SU-DHL-6 (cell line): ENCODE results near the gene SLC30A2.

ENCODE experiments used
- H2AFZ ChIP-seq: fragments of 200-600 bp; sonication (generic); 2 replicates; pipeline ENCODE4 v1.6.1; 2014; ENCODE audit warnings: low read depth, mild to moderate bottlenecking, moderate library complexity, mixed read lengths, antibody characterized with exemption, low read length; ENCODE audit not compliant: severe bottlenecking
- H3F3A ChIP-seq: fragments of 200-600 bp; shearing (Covaris generic); 2 replicates; pipeline ENCODE4 v1.6.0; 2016; ENCODE audit warnings: antibody characterized with exemption, mild to moderate bottlenecking; ENCODE audit not compliant: insufficient read depth
- H3K27ac ChIP-seq: fragments of 200-600 bp; sonication (generic); 2 replicates; pipeline ENCODE4 v1.5.1; 2016; ENCODE audit warnings: low read depth, mild to moderate bottlenecking, low read length, moderate library complexity, mixed read lengths
- H3K27me3 ChIP-seq: fragments of 200-600 bp; sonication (generic), shearing (Covaris generic); 2 replicates; pipeline ENCODE4 v1.6.0; 2014; ENCODE audit warnings: mild to moderate bottlenecking, low read length
- H3K36me3 ChIP-seq: fragments of 200-600 bp; sonication (generic); 2 replicates; pipeline ENCODE4 v1.6.1; 2014; ENCODE audit warnings: mild to moderate bottlenecking, low read length, mixed read lengths
- H3K4me2 ChIP-seq: fragments of 300-600, 200-600 bp; shearing (Covaris generic), sonication (generic); 2 replicates; pipeline ENCODE4 v1.6.0; 2014; ENCODE audit warnings: low read length, low read depth, mild to moderate bottlenecking; ENCODE audit not compliant: poor library complexity, severe bottlenecking
- H3K4me3 ChIP-seq: fragments of 200-600 bp; sonication (generic); 2 replicates; pipeline ENCODE4 v1.5.1; 2014; ENCODE audit warnings: antibody characterized with exemption, low read length, mild to moderate bottlenecking, mixed read lengths; ENCODE audit not compliant: insufficient read depth, poor library complexity, severe bottlenecking
- H3K79me2 ChIP-seq: fragments of 200-600 bp; sonication (generic); 2 replicates; pipeline ENCODE4 v1.6.1; 2014; ENCODE audit warnings: mild to moderate bottlenecking, low read length, moderate library complexity; ENCODE audit not compliant: insufficient read depth
- H3K9ac ChIP-seq: fragments of 200-600 bp; sonication (generic); 2 replicates; pipeline ENCODE4 v1.7.0; 2014; ENCODE audit warnings: mild to moderate bottlenecking, low read length
- H3K9me2 ChIP-seq: fragments of 200-600 bp; sonication (generic); replicated peaks from 2 replicates; pipeline ENCODE4 v1.6.1; 2014; ENCODE audit warnings: low read length; ENCODE audit not compliant: insufficient read depth
- H3K9me3 ChIP-seq: fragments of 200-600 bp; sonication (generic); 2 replicates; pipeline ENCODE4 v1.6.1; 2014; ENCODE audit warnings: low read length, mixed read lengths; ENCODE audit not compliant: insufficient read depth
- H4K20me1 ChIP-seq: fragments of 200-600 bp; sonication (generic); 2 replicates; pipeline ENCODE4 v1.6.1; 2014; ENCODE audit warnings: low read depth, mild to moderate bottlenecking, antibody characterized with exemption, low read length, moderate library complexity, mixed read lengths
- EZH2phosphoT487 ChIP-seq: fragments of 200-600 bp; sonication (generic), shearing (Covaris generic); conservative IDR thresholded peaks from 2 replicates; pipeline ENCODE4 v1.6.1; 2018; ENCODE audit warnings: mild to moderate bottlenecking, antibody characterized with exemption, low read length, moderate library complexity, mixed read lengths
- TF ChIP-seq, protein P1 (sequence below): fragments of 200-600 bp; sonication (generic); IDR thresholded peaks from one replicate; pipeline ENCODE4 v1.5.1; 2017; ENCODE audit warnings: antibody characterized with exemption, mild to moderate bottlenecking, low read length, moderate library complexity; ENCODE audit not compliant: insufficient read depth, poor library complexity, severe bottlenecking

SLC30A2 gene

DNA sequence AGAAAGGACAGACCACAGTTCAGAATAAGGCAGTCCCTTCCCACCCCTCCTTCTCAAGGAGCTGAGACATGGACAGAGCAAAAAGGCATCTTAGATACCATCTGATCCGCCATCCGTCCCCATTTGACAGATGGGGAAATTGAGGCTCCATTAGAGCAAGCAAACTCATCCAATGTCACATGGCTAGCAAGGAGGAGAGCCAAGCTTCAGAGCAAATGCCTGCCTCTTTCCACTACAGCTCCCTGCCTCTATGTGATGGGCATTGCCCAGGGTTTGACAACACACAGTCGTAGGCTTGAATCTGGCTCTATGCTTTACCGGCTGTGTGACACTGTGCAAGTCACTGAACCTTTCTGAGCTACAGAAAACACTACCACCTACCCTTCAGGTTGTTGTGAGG is 3.9 kb downstream of the SLC30A2 start:
- no peak overlapping the region for H3K4me2 ChIP-seq
- no peak for TF ChIP-seq EZH2phosphoT487
- TF ChIP-seq, protein P1, sequence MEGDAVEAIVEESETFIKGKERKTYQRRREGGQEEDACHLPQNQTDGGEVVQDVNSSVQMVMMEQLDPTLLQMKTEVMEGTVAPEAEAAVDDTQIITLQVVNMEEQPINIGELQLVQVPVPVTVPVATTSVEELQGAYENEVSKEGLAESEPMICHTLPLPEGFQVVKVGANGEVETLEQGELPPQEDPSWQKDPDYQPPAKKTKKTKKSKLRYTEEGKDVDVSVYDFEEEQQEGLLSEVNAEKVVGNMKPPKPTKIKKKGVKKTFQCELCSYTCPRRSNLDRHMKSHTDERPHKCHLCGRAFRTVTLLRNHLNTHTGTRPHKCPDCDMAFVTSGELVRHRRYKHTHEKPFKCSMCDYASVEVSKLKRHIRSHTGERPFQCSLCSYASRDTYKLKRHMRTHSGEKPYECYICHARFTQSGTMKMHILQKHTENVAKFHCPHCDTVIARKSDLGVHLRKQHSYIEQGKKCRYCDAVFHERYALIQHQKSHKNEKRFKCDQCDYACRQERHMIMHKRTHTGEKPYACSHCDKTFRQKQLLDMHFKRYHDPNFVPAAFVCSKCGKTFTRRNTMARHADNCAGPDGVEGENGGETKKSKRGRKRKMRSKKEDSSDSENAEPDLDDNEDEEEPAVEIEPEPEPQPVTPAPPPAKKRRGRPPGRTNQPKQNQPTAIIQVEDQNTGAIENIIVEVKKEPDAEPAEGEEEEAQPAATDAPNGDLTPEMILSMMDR: no peak
- H3K9ac ChIP-seq: no peak overlapping the region
- no peaks in the 10 kb centered on the region for H3K9me3 ChIP-seq
- no peaks in the 10 kb centered on the region for H3K36me3 ChIP-seq
- H3K27me3 ChIP-seq: no peaks in the 10 kb centered on the region
- no peak overlapping the region for H2AFZ ChIP-seq
- no peaks in the 10 kb centered on the region for H3K79me2 ChIP-seq
- H3K9me2 ChIP-seq: no peaks in the 10 kb centered on the region
- H4K20me1 ChIP-seq: no peaks in the 10 kb centered on the region
- H3K4me3 ChIP-seq: no peak overlapping the region
- H3K27ac ChIP-seq: no peak overlapping the region
- H3F3A ChIP-seq: no peaks in the 10 kb centered on the region

DNA sequence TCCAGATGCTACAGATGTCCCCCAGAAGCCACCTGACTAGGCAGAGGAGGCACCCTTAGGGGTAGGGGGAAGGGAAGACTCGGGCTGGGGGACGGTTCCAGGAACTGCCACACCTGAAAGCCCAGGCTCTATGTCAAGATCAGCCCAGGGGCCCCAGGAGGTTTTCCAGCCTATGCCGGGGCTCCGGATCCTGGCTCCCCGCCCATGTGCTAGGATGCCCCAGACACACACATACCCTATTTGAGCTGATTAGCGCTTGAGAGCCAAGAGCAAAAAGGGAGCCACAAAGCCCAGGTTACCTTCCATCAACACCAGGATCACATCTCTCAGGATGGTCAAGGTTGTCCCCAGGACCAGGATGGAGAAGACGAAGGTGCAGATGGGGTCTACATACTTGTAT is 4.5 kb downstream of the SLC30A2 start:
- H3K9me2 ChIP-seq: no peaks in the 10 kb centered on the region
- H2AFZ ChIP-seq: no peak overlapping the region

DNA sequence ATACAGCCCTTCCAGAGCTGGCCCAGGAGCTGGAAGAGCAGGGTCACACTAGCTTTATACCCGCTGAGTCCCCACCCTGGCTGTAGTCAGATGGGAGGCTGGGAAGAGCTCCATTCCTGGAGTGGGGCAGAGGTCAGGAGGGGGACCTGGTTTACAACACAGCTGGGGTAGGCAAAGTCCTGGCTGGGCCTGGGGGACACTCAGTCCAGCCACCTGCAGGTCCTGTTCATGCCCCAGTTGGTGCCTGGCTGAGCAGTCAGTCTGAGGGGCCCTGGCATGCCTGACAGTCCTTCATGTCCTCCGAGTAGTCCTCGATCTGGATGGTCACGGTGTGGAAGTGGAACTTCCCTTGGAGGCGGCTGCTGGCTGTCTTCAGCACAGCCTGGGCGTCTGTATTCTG is 7.0 kb downstream of the SLC30A2 start:
- H3K9me2 ChIP-seq: no peaks in the 10 kb centered on the region
- H3K27me3 ChIP-seq: no peaks in the 10 kb centered on the region
- no peaks in the 10 kb centered on the region for H3K36me3 ChIP-seq
- H3K4me3 ChIP-seq: no peak overlapping the region
- no peak overlapping the region for H2AFZ ChIP-seq
- no peak overlapping the region for H3K9ac ChIP-seq
- no peak overlapping the region for H3K27ac ChIP-seq
- no peaks in the 10 kb centered on the region for H3K79me2 ChIP-seq
- H4K20me1 ChIP-seq: no peaks in the 10 kb centered on the region
- H3K9me3 ChIP-seq: no peaks in the 10 kb centered on the region
- H3F3A ChIP-seq: no peaks in the 10 kb centered on the region
- TF ChIP-seq EZH2phosphoT487: no peak
- TF ChIP-seq, protein P1: no peak
- no peak overlapping the region for H3K4me2 ChIP-seq

More for the DNA sequence above, 4.5 kb downstream of the SLC30A2 start:
- Histone ChIP-seq H3K79me2 (no peaks in the 10 kb centered on the region), H3K27me3 (no peaks in the 10 kb centered on the region), H3K4me3 (no peak overlapping the region), H3K9ac (no peak overlapping the region), H3K4me2 (no peak overlapping the region), H4K20me1 (no peaks in the 10 kb centered on the region), H3K27ac (no peak overlapping the region), H3K9me3 (no peaks in the 10 kb centered on the region), H3F3A (no peaks in the 10 kb centered on the region), H3K36me3 (no peaks in the 10 kb centered on the region)
- no peak for TF ChIP-seq EZH2phosphoT487
- TF ChIP-seq, protein P1: no peak

DNA sequence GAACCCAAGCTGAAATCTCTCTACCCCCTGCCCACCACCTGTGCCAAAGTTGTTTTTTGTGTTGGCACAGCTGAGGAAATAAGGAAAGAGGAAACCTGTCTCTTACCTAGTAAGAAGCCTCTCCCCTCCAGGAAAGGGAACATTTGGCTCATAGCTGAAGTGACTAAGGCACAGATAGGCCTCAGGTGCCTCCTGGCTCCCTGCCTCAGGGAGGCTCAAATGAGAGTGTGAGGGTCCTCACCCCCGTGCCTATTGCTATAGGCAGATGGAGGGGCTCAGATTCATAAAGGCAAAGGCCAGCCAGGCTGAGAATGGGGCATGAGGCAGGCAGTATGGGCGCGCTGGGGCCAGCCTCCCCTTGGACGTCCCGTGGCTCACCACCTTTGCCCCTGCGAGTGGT is 7.4 kb downstream of the SLC30A2 start:
- Histone ChIP-seq H3K4me3 (no peak overlapping the region), H3K27me3 (no peaks in the 10 kb centered on the region), H3K4me2 (no peak overlapping the region), H3K9ac (no peak overlapping the region), H3K36me3 (no peaks in the 10 kb centered on the region), H3K9me2 (no peaks in the 10 kb centered on the region), H3K27ac (no peak overlapping the region), H3K79me2 (no peaks in the 10 kb centered on the region), H4K20me1 (no peaks in the 10 kb centered on the region), H2AFZ (no peak overlapping the region), H3F3A (no peaks in the 10 kb centered on the region), H3K9me3 (no peaks in the 10 kb centered on the region)
- TF ChIP-seq, protein P1: no peak
- TF ChIP-seq EZH2phosphoT487: no peak
